A673 (cell line): ENCODE measurements around the gene PRSS48.

Experiments
- EZH2 ChIP-seq: fragments of 200-600 bp; sonication (generic); IDR thresholded peaks from 2 replicates; pipeline ENCODE4 v1.6.1; 2017; ENCODE audit warnings: borderline replicate concordance, low read depth, mild to moderate bottlenecking, mixed read lengths, antibody characterized with exemption, low read length; ENCODE audit not compliant: poor library complexity, severe bottlenecking
- TF ChIP-seq, protein P1 (sequence below): fragments of 300-800, 200-600 bp; sonication (generic); conservative IDR thresholded peaks from 2 replicates; pipeline ENCODE4 v1.5.1; 2017; ENCODE audit warnings: low read depth, mild to moderate bottlenecking, antibody characterized with exemption, low read length, moderate library complexity, mixed read lengths

- no peak for TF ChIP-seq EZH2
- TF ChIP-seq, protein P1, sequence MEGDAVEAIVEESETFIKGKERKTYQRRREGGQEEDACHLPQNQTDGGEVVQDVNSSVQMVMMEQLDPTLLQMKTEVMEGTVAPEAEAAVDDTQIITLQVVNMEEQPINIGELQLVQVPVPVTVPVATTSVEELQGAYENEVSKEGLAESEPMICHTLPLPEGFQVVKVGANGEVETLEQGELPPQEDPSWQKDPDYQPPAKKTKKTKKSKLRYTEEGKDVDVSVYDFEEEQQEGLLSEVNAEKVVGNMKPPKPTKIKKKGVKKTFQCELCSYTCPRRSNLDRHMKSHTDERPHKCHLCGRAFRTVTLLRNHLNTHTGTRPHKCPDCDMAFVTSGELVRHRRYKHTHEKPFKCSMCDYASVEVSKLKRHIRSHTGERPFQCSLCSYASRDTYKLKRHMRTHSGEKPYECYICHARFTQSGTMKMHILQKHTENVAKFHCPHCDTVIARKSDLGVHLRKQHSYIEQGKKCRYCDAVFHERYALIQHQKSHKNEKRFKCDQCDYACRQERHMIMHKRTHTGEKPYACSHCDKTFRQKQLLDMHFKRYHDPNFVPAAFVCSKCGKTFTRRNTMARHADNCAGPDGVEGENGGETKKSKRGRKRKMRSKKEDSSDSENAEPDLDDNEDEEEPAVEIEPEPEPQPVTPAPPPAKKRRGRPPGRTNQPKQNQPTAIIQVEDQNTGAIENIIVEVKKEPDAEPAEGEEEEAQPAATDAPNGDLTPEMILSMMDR: no peak
Observed at GRCh38 chr4:151259752-151260151, 17.2 kb upstream of the PRSS48 start.
